ENCODE measurements around the gene OR2T34.
"Not testable (repeated sequence)": the region's sequence is repeated elsewhere in the genome, so short reads cannot be mapped to it uniquely, and the experiment has no call there.

Gene OR2T34

GRCh38 chr1:248592655-248593054, 18.1 kb upstream of the OR2T34 start:
- H3K4me2 ChIP-seq (ENCODE audit: low read length): no peak overlapping the region
- no peak overlapping the region for H2BK15ac ChIP-seq (replicated peaks; ENCODE audit: low read depth)
- no peak overlapping the region for H2BK5ac ChIP-seq (ENCODE audit: low read length)
- no peaks in the 10 kb centered on the region for H3K27me3 ChIP-seq (ENCODE audit: insufficient read depth, low read length, poor library complexity)
- H3K4ac ChIP-seq (ENCODE audit: low read depth, low read length): no peak overlapping the region
- H3K27ac ChIP-seq (ENCODE audit: low read depth, low read length): no peak overlapping the region
- H3K79me2 ChIP-seq (ENCODE audit: control insufficient read depth, insufficient read depth, low read length): no peaks in the 10 kb centered on the region
- H3K79me1 ChIP-seq (ENCODE audit: low read length): no peaks in the 10 kb centered on the region
- H2BK120ac ChIP-seq (ENCODE audit: low read depth, low read length): no peak overlapping the region
- H3K36me3 ChIP-seq (ENCODE audit: control insufficient read depth, insufficient read depth, low read length): no peaks in the 10 kb centered on the region
- H3K18ac ChIP-seq (ENCODE audit: low read length): no peak overlapping the region
- WGBS (ENCODE audit: extremely low coverage, insufficient coverage, low lambda C conversion rate): no CpG with 5 or more reads among the region's 1 CpG
- no peak overlapping the region for H4K8ac ChIP-seq (ENCODE audit: low read depth, low read length)
- DNase-seq: no peak
- H2AK5ac ChIP-seq (ENCODE audit: low read length): no peak overlapping the region
- no peak overlapping the region for H3K23ac ChIP-seq (ENCODE audit: low read length)
- H4K5ac ChIP-seq (ENCODE audit: low read length): no peak overlapping the region
- H3K56ac ChIP-seq (ENCODE audit: low read length): no peak overlapping the region
- H3K4me1 ChIP-seq (ENCODE audit: control insufficient read depth, low read depth, low read length): no peaks in the 10 kb centered on the region
- no peak overlapping the region for H3K9ac ChIP-seq (ENCODE audit: low read length)
- H3K4me3 ChIP-seq (ENCODE audit: low read length): no peak overlapping the region

GRCh38 chr1:248590055-248590454, 15.5 kb upstream of the OR2T34 start:
- Histone ChIP-seq H3K79me1 (ENCODE audit: low read length) (no peaks in the 10 kb centered on the region), H3K4me3 (ENCODE audit: low read length) (no peak overlapping the region), H3K4me1 (ENCODE audit: control insufficient read depth, low read depth, low read length) (no peaks in the 10 kb centered on the region), H3K36me3 (ENCODE audit: control insufficient read depth, insufficient read depth, low read length) (no peaks in the 10 kb centered on the region), H3K23ac (ENCODE audit: low read length) (no peak overlapping the region), H2BK15ac (replicated peaks; ENCODE audit: low read depth) (no peak overlapping the region), H3K56ac (ENCODE audit: low read length) (no peak overlapping the region), H3K18ac (ENCODE audit: low read length) (no peak overlapping the region), H3K27ac (ENCODE audit: low read depth, low read length) (no peak overlapping the region), H3K9ac (ENCODE audit: low read length) (no peak overlapping the region), H2AK5ac (ENCODE audit: low read length) (no peak overlapping the region), H3K27me3 (ENCODE audit: insufficient read depth, low read length, poor library complexity) (no peaks in the 10 kb centered on the region), H2BK5ac (ENCODE audit: low read length) (no peak overlapping the region), H4K8ac (ENCODE audit: low read depth, low read length) (no peak overlapping the region), H3K79me2 (ENCODE audit: control insufficient read depth, insufficient read depth, low read length) (no peaks in the 10 kb centered on the region), H3K4me2 (ENCODE audit: low read length) (no peak overlapping the region), H2BK120ac (ENCODE audit: low read depth, low read length) (no peak overlapping the region), H3K4ac (ENCODE audit: low read depth, low read length) (no peak overlapping the region), H4K5ac (ENCODE audit: low read length) (no peak overlapping the region)
- no peak for DNase-seq
- no CpG with 5 or more reads among the region's 17 CpGs for WGBS (ENCODE audit: extremely low coverage, insufficient coverage, low lambda C conversion rate)

- H3K9ac ChIP-seq (ENCODE audit: low read length): no peak overlapping the region
- no peak overlapping the region for H3K18ac ChIP-seq (ENCODE audit: low read length)
- no peaks in the 10 kb centered on the region for H3K79me2 ChIP-seq (ENCODE audit: control insufficient read depth, insufficient read depth, low read length)
- H2AK5ac ChIP-seq (ENCODE audit: low read length): no peak overlapping the region
- no peak for DNase-seq
- H3K27me3 ChIP-seq (ENCODE audit: insufficient read depth, low read length, poor library complexity): no peaks in the 10 kb centered on the region
- H3K4me3 ChIP-seq (ENCODE audit: low read length): no peak overlapping the region
- no peak overlapping the region for H4K8ac ChIP-seq (ENCODE audit: low read depth, low read length)
- WGBS (ENCODE audit: extremely low coverage, insufficient coverage, low lambda C conversion rate): no CpG with 5 or more reads among the region's 3 CpGs
- no peaks in the 10 kb centered on the region for H3K4me1 ChIP-seq (ENCODE audit: control insufficient read depth, low read depth, low read length)
- no peak overlapping the region for H2BK120ac ChIP-seq (ENCODE audit: low read depth, low read length)
- no peak overlapping the region for H3K56ac ChIP-seq (ENCODE audit: low read length)
- H3K36me3 ChIP-seq (ENCODE audit: control insufficient read depth, insufficient read depth, low read length): no peaks in the 10 kb centered on the region
- no peak overlapping the region for H3K4ac ChIP-seq (ENCODE audit: low read depth, low read length)
- H3K27ac ChIP-seq (ENCODE audit: low read depth, low read length): no peak overlapping the region
- no peak overlapping the region for H2BK15ac ChIP-seq (replicated peaks; ENCODE audit: low read depth)
- H3K4me2 ChIP-seq (ENCODE audit: low read length): no peak overlapping the region
- no peak overlapping the region for H4K5ac ChIP-seq (ENCODE audit: low read length)
- no peak overlapping the region for H3K23ac ChIP-seq (ENCODE audit: low read length)
- H3K79me1 ChIP-seq (ENCODE audit: low read length): no peaks in the 10 kb centered on the region
- no peak overlapping the region for H2BK5ac ChIP-seq (ENCODE audit: low read length)
Observed at GRCh38 chr1:248589334-248589733, 14.8 kb upstream of the OR2T34 start.

- H4K5ac ChIP-seq (ENCODE audit: low read length): no peak overlapping the region
- no peak overlapping the region for H3K56ac ChIP-seq (ENCODE audit: low read length)
- no peak overlapping the region for H2BK120ac ChIP-seq (ENCODE audit: low read depth, low read length)
- no peak overlapping the region for H2AK5ac ChIP-seq (ENCODE audit: low read length)
- H3K4me3 ChIP-seq (ENCODE audit: low read length): no peak overlapping the region
- H3K4me1 ChIP-seq (ENCODE audit: control insufficient read depth, low read depth, low read length): no peaks in the 10 kb centered on the region
- no peaks in the 10 kb centered on the region for H3K79me1 ChIP-seq (ENCODE audit: low read length)
- no peaks in the 10 kb centered on the region for H3K79me2 ChIP-seq (ENCODE audit: control insufficient read depth, insufficient read depth, low read length)
- DNase-seq: no peak
- H3K27ac ChIP-seq (ENCODE audit: low read depth, low read length): no peak overlapping the region
- no peak overlapping the region for H3K23ac ChIP-seq (ENCODE audit: low read length)
- H4K8ac ChIP-seq (ENCODE audit: low read depth, low read length): no peak overlapping the region
- H2BK5ac ChIP-seq (ENCODE audit: low read length): no peak overlapping the region
- no peak overlapping the region for H3K18ac ChIP-seq (ENCODE audit: low read length)
- H2BK15ac ChIP-seq (replicated peaks; ENCODE audit: low read depth): no peak overlapping the region
- H3K36me3 ChIP-seq (ENCODE audit: control insufficient read depth, insufficient read depth, low read length): no peaks in the 10 kb centered on the region
- WGBS (ENCODE audit: extremely low coverage, insufficient coverage, low lambda C conversion rate): no CpG with 5 or more reads among the region's 3 CpGs
- H3K4ac ChIP-seq (ENCODE audit: low read depth, low read length): no peak overlapping the region
- H3K4me2 ChIP-seq (ENCODE audit: low read length): no peak overlapping the region
- H3K27me3 ChIP-seq (ENCODE audit: insufficient read depth, low read length, poor library complexity): no peaks in the 10 kb centered on the region
- no peak overlapping the region for H3K9ac ChIP-seq (ENCODE audit: low read length)
Observed at GRCh38 chr1:248585266-248585665, 10.7 kb upstream of the OR2T34 start.

GRCh38 chr1:248576260-248576980, 1.9 kb upstream of the OR2T34 start:
- H4K8ac ChIP-seq (ENCODE audit: low read depth, low read length): no peak overlapping the region
- H4K5ac ChIP-seq (ENCODE audit: low read length): no peak overlapping the region
- H3K9ac ChIP-seq (ENCODE audit: low read length): no peak overlapping the region
- no peak overlapping the region for H2AK5ac ChIP-seq (ENCODE audit: low read length)
- no peak overlapping the region for H2BK5ac ChIP-seq (ENCODE audit: low read length)
- no peak overlapping the region for H3K4ac ChIP-seq (ENCODE audit: low read depth, low read length)
- no peak overlapping the region for H3K27ac ChIP-seq (ENCODE audit: low read depth, low read length)
- H3K79me2 ChIP-seq (ENCODE audit: control insufficient read depth, insufficient read depth, low read length): no peaks in the 10 kb centered on the region
- H3K18ac ChIP-seq (ENCODE audit: low read length): no peak overlapping the region
- H3K27me3 ChIP-seq (ENCODE audit: insufficient read depth, low read length, poor library complexity): no peaks in the 10 kb centered on the region
- H3K56ac ChIP-seq (ENCODE audit: low read length): no peak overlapping the region
- no peak overlapping the region for H3K23ac ChIP-seq (ENCODE audit: low read length)
- H3K36me3 ChIP-seq (ENCODE audit: control insufficient read depth, insufficient read depth, low read length): no peaks in the 10 kb centered on the region
- H3K4me1 ChIP-seq (ENCODE audit: control insufficient read depth, low read depth, low read length): no peaks in the 10 kb centered on the region
- no CpG with 5 or more reads among the region's 9 CpGs for WGBS (ENCODE audit: extremely low coverage, insufficient coverage, low lambda C conversion rate)
- DNase-seq: no peak
- no peak overlapping the region for H2BK15ac ChIP-seq (replicated peaks; ENCODE audit: low read depth)
- H3K79me1 ChIP-seq (ENCODE audit: low read length): no peaks in the 10 kb centered on the region
- H3K4me3 ChIP-seq (ENCODE audit: low read length): no peak overlapping the region
- no peak overlapping the region for H3K4me2 ChIP-seq (ENCODE audit: low read length)
- H2BK120ac ChIP-seq (ENCODE audit: low read depth, low read length): no peak overlapping the region

GRCh38 chr1:248573856-248574255, 701 bp downstream of the OR2T34 start:
- H2BK5ac ChIP-seq (ENCODE audit: low read length); H3K79me2 ChIP-seq (ENCODE audit: control insufficient read depth, insufficient read depth, low read length); H3K23ac ChIP-seq (ENCODE audit: low read length); H3K18ac ChIP-seq (ENCODE audit: low read length); H3K4me3 ChIP-seq (ENCODE audit: low read length); DNase-seq; H3K9ac ChIP-seq (ENCODE audit: low read length); H3K36me3 ChIP-seq (ENCODE audit: control insufficient read depth, insufficient read depth, low read length); H2AK5ac ChIP-seq (ENCODE audit: low read length); H2BK120ac ChIP-seq (ENCODE audit: low read depth, low read length); H3K56ac ChIP-seq (ENCODE audit: low read length); H3K79me1 ChIP-seq (ENCODE audit: low read length); H4K5ac ChIP-seq (ENCODE audit: low read length); H3K27ac ChIP-seq (ENCODE audit: low read depth, low read length); H3K4me2 ChIP-seq (ENCODE audit: low read length); H3K4me1 ChIP-seq (ENCODE audit: control insufficient read depth, low read depth, low read length); H3K27me3 ChIP-seq (ENCODE audit: insufficient read depth, low read length, poor library complexity); H3K4ac ChIP-seq (ENCODE audit: low read depth, low read length); H4K8ac ChIP-seq (ENCODE audit: low read depth, low read length); H2BK15ac ChIP-seq (replicated peaks; ENCODE audit: low read depth): not testable (repeated sequence)
- WGBS (ENCODE audit: extremely low coverage, insufficient coverage, low lambda C conversion rate): no CpG with 5 or more reads among the region's 8 CpGs
